DMS79 (cell line): ENCODE results near the gene ARHGAP42.

Experiments used
- DNase-seq: peaks from one replicate; lab custom pipeline; 2025; lab: John Stamatoyannopoulos, UW

Gene ARHGAP42

DNA sequence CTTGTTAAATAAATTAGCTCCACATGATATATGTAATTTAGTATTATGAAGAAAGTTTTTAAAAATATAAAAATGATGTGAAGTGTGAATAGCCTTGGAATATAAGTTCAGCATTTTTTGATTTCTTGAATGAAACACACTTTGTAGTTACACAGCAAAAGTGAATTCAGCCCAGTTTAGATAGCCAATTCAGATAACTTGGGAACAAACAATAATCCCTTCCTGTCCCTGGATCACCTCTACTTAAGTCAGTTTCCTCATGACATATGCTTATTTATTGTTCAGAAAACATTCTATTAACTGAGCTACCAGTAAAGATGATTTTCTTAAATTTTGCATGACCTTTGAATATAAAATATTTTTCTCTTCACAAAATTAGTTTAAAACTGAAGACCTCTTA is 335.2 kb downstream of the ARHGAP42 start:
- DNase-seq = no peak

DNA sequence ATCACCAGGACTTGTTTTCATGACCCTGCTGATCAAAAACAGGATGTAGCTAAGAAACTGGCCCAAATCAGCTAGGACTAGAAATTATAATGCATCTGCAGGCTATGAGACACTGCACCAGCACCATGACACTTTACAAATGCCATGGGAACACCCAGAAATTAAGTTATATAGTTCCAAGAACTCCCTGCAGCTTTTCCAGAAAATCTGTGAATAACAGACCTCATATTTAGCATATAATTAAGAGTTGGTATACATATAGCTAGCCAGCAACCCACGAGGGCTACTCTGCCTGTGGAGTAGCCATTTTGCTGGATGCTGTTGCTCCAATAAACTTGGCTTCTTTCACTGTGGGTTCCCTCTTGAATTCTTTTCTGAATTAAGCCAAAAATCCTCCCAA is 341.6 kb downstream of the ARHGAP42 start:
- DNase-seq = no peak

DNA sequence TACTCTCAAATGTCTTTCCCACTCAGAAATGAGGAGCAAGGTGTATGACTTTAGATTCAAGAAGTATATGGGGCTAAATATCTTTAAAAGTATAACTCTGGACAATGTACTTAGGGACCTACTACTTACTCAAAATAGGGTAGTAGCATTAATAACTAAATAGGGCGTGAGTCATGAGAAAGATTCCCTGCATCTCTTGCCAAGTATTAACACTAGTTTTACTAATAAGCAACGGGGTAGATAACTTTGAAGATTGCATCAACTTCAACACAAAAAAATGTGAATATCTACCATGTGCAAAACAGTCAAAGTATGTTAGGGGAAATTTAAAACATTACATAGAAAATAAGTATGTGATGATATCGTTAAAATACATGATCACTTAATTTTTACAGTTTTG is 342.9 kb downstream of the ARHGAP42 start:
- DNase-seq = no peak

DNA sequence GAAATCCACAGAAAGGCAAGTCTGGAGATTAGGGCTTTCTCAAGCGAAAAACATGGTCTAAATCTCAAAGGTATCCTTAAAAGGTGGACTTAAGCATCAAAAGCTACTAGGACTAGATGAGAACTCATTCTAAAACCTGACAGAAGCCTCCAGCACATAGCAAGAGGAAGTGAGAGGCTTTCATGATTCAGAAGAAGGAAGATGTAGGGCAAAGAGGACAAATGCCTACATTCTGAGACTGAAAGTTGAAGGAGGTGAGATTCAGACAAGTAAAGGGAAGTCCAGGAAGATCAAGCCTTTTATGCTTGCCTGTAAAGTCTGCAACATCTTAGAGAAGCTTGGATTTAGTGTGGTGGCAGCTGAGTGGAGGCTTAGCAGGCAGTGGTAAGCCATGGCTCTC is 343.6 kb downstream of the ARHGAP42 start:
- DNase-seq = no peak

DNA sequence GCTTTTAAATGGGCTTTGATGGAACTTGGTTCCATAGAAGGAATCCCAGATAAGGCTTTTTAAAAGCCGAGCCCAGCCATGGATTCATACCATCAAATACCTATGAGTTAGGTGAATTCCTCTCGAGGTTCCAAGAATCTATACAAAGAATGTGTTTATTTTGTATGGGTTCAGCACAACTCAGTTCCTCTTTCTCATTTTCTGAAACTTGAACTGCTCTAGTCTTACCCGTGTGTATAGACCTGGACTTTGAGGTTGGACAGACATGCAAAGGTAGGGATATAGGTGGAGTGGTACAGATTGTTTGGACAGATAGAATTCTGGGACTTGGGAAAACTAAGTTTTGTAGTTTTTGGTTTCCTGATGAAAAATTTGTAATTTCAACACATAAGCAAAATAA is 344.6 kb downstream of the ARHGAP42 start:
- DNase-seq = no peak

DNA sequence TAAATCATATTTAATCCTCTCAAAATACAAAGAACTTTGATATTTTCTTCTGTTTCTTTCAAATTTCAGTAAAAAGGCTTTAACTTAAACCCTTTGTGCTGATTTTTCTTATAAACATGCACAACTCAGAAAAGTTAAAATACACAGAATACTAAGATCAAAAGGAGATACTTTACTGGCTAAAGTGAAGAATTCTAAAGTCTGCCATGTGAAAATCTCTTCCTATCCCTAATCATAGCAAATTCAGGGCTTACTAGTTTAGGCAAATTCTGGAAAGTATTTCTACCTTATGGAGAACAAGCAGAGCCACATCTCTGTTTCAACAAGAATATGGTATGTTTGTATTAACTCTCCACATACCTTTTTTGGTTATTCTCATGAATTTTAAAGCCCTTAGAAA is 345.9 kb downstream of the ARHGAP42 start:
- DNase-seq = no peak

DNA sequence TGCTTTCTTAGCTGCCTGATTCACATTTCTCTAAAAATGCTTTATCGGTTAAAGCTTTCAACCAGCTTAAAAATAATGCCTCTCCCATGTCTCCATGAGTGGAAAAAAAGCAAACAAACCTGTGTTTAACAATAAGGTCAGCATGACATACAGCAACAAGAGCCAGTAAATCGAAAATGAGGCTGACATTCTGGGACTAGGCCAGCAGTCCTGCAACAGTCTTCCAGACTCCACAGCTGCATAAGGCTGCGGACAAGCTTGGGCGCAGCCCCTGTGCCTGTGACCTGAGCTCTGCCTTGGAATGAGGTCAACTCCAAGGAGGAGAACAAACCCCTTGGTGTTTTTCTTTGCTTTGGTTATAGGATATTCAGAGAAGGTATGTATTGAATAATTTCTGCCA is 347.0 kb downstream of the ARHGAP42 start:
- DNase-seq = no peak

DNA sequence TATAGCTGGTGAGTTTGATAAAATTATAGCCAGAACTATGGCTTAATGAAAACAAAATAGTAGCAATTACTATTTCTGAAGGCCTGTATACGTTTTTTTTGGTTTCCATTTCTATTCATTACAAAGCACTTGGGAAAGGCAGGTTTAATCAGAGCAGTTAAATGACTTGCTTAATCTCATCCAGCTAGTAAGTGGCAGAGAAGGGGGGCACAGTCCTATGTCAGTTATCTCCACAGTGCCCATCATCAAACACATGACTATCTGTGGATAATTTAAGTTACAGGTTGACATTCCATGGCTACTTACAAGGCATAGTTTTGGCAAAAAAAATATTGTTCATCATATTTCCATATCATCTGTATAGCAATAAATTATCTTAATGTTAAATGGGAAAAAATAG is 348.8 kb downstream of the ARHGAP42 start:
- DNase-seq = no peak
